K562 (cell line): ENCODE data around the gene ATRNL1. TPM values are rescaled to one million over a fixed set of nuclear protein-coding genes. Genes with fewer than 3 reads are reported as not detected.

Experiments used
- ATAC-seq: fragments of 200-7000 bp; cut with Tn5 transposase; 3 replicates; pipeline ENCODE4 v1.9.1; 2020; ENCODE audit warnings: moderate library complexity
- BruUV-seq: library from RNA; stranded (reverse); fragments of 400-500 nt; replicated peaks from 2 replicates; lab custom pipeline; 2021; lab: Mats Ljungman, UMichigan
- CTCF ChIA-PET: fragments of 300-600 bp; formaldehyde crosslinking; extraction: SDS; loops from one replicate; lab custom pipeline; 2021; ENCODE audit warnings: low intra/inter-chr PET ratio; lab: Yijun Ruan, JAX
- POLR2A ChIA-PET: fragments of 300-600, 350-650 bp; sonication (Branson Sonifier 250); formaldehyde crosslinking; extraction: SDS; loops from one replicate; lab custom pipeline; 2021; ENCODE audit warnings: antibody characterized with exemption, inconsistent platforms; lab: Yijun Ruan, JAX
- DNase-seq, 4 experiments: peaks; one replicate each; pipeline versions ENCODE4 v3.0.0 to v3.0.0-alpha.2; 2011 to 2018; ENCODE audit warnings: low spot score in 3 of 4, mixed read lengths in 3 of 4; ENCODE audit errors: extremely low read depth in 1 of 4
- FAIRE-seq: peaks from 2 replicates; lab custom pipeline; 2011; peaks lifted over from hg19 to GRCh38; lab: Jason Lieb, UNC
- H2AFZ ChIP-seq: 2 replicates; pipeline ENCODE4 v1.6.0; 2011; ENCODE audit warnings: low read depth, low read length, control low read depth, inconsistent platforms
- H3K27ac ChIP-seq: fragments of 200-600 bp; 3 replicates; pipeline ENCODE4 v1.8.0; 2011; ENCODE audit warnings: low read depth, mild to moderate bottlenecking, control low read depth, inconsistent platforms, low read length, moderate library complexity, mixed read lengths; ENCODE audit errors: extremely low read depth
- H3K27me3 ChIP-seq, 2 experiments: fragments of 300-600 bp in 1 of 2; 2 replicates in 1 of 2; 3 replicates in 1 of 2; pipeline versions ENCODE4 v1.6.0 to v1.8.0; 2011; ENCODE audit warnings: inconsistent platforms in 2 of 2, low read length in 2 of 2, mild to moderate bottlenecking in 1 of 2, mixed read lengths in 1 of 2, moderate library complexity in 1 of 2; ENCODE audit not compliant: control insufficient read depth in 2 of 2, insufficient read depth in 2 of 2
- H3K36me3 ChIP-seq: fragments of 300-600 bp; 3 replicates; pipeline ENCODE4 v1.8.0; 2011; ENCODE audit warnings: mild to moderate bottlenecking, low read length, inconsistent platforms; ENCODE audit not compliant: control insufficient read depth, insufficient read depth
- H3K4me1 ChIP-seq, 2 experiments: fragments of 200-600 bp in 1 of 2; replicated peaks in 1 of 2; 2 replicates in 1 of 2; 3 replicates in 1 of 2; pipeline versions ENCODE4 v1.5.1 to v1.8.0; 2011; ENCODE audit warnings: inconsistent platforms in 2 of 2, low read length in 2 of 2, mild to moderate bottlenecking in 1 of 2, mixed read lengths in 1 of 2, moderate library complexity in 1 of 2; ENCODE audit not compliant: control insufficient read depth in 2 of 2, insufficient read depth in 2 of 2
- H3K4me2 ChIP-seq: 2 replicates; pipeline ENCODE4 v1.6.1; 2011; ENCODE audit warnings: low read length, control low read depth, inconsistent platforms, mixed read lengths; ENCODE audit not compliant: insufficient read depth
- H3K4me3 ChIP-seq: fragments of 200-600 bp; sonication (generic), shearing (Covaris generic); 2 replicates; pipeline ENCODE4 v1.5.1; 2016; ENCODE audit warnings: control low read depth, inconsistent platforms
- H3K79me2 ChIP-seq: fragments of 200-600 bp; 3 replicates; pipeline ENCODE4 v1.8.0; 2011; ENCODE audit warnings: low read length, inconsistent platforms; ENCODE audit not compliant: control insufficient read depth, insufficient read depth
- H3K9ac ChIP-seq, 2 experiments: 2 replicates each; pipeline versions ENCODE4 v1.6.0 to v1.6.1; 2011; ENCODE audit warnings: low read depth in 2 of 2, low read length in 2 of 2, control low read depth in 1 of 2, inconsistent platforms in 1 of 2, mild to moderate bottlenecking in 1 of 2, mixed read lengths in 1 of 2; ENCODE audit not compliant: insufficient read depth in 1 of 2
- H3K9me1 ChIP-seq: one replicate; pipeline ENCODE4 v1.6.0; 2011; ENCODE audit warnings: inconsistent platforms, mild to moderate bottlenecking, low read length, moderate library complexity; ENCODE audit not compliant: control insufficient read depth, insufficient read depth
- H3K9me3 ChIP-seq: replicated peaks from 2 replicates; pipeline ENCODE4 v1.5.1; 2011; ENCODE audit warnings: low read depth, low read length, inconsistent platforms; ENCODE audit not compliant: control insufficient read depth, insufficient read depth
- H4K20me1 ChIP-seq: replicated peaks from 2 replicates; pipeline ENCODE4 v1.6.1; 2011; ENCODE audit warnings: low read length, inconsistent platforms, mixed read lengths; ENCODE audit not compliant: control insufficient read depth, insufficient read depth
- ARID3B ChIP-seq: fragments of 250-450 bp; sonication (Bioruptor Pico); IDR thresholded peaks from 2 replicates; pipeline ENCODE4 v1.4.0; 2020; ENCODE audit warnings: borderline replicate concordance
- BCLAF1 ChIP-seq, 2 experiments: fragments of 450-650 bp in 1 of 2; IDR thresholded peaks; 2 replicates each; pipeline ENCODE4 v1.6.1; 2011 to 2017; ENCODE audit warnings: low read depth in 2 of 2, antibody characterized with exemption in 1 of 2, borderline replicate concordance in 1 of 2, low read length in 1 of 2, mild to moderate bottlenecking in 1 of 2, mixed read lengths in 1 of 2; ENCODE audit not compliant: control insufficient read depth in 1 of 2
- BRCA1 ChIP-seq, 2 experiments: fragments of 450-650 bp in 1 of 2; sonication (generic) in 1 of 2; formaldehyde crosslinking in 1 of 2; IDR thresholded peaks; 2 replicates each; pipeline versions ENCODE4 v1.5.0 to v1.6.1; 2017 to 2020; ENCODE audit warnings: mild to moderate bottlenecking in 1 of 2, missing genetic modification reagents in 1 of 2
- HDAC6 ChIP-seq: IDR thresholded peaks from 2 replicates; pipeline ENCODE4 v1.6.1; 2012; ENCODE audit warnings: low read depth, mild to moderate bottlenecking, control low read depth, inconsistent platforms, low read length, moderate library complexity
- MEF2D ChIP-seq: conservative IDR thresholded peaks from 2 replicates; pipeline ENCODE4 v1.6.1; 2016; ENCODE audit warnings: low read depth, missing genetic modification characterization, missing compliant biosample characterization
- PHTF2 ChIP-seq: fragments of 250-450 bp; sonication (Bioruptor Pico); IDR thresholded peaks from 2 replicates; pipeline ENCODE4 v1.5.0; 2021; ENCODE audit warnings: mild to moderate bottlenecking
- SRF ChIP-seq, 2 experiments: fragments of 250-450, 450-650 bp in 1 of 2; sonication (Bioruptor Pico) in 1 of 2; sonication (generic) in 1 of 2; formaldehyde crosslinking; IDR thresholded peaks; 2 replicates each; pipeline versions ENCODE4 v1.5.0 to v1.5.1; 2020 to 2022; ENCODE audit warnings: mild to moderate bottlenecking in 1 of 2, missing genetic modification reagents in 1 of 2
- SRSF3 ChIP-seq: fragments of 200-400 bp; formaldehyde crosslinking; IDR thresholded peaks from 2 replicates; pipeline ENCODE4 v1.6.1; 2016; ENCODE audit warnings: mild to moderate bottlenecking, low read length, moderate library complexity; ENCODE audit not compliant: insufficient read depth
- THAP12 ChIP-seq: fragments of 250-450 bp; sonication (Bioruptor Pico); IDR thresholded peaks from 2 replicates; pipeline ENCODE4 v1.9.0; 2021; ENCODE audit warnings: mild to moderate bottlenecking, inconsistent platforms
- U2AF1 ChIP-seq: fragments of 200-400 bp; formaldehyde crosslinking; optimal IDR thresholded peaks from 2 replicates; pipeline ENCODE3; 2017; ENCODE audit warnings: mild to moderate bottlenecking, low read depth, low read length, moderate library complexity
- ZBTB17 ChIP-seq: fragments of 450-650 bp; formaldehyde crosslinking; IDR thresholded peaks from 2 replicates; pipeline ENCODE4 v1.4.0; 2020; ENCODE audit warnings: mild to moderate bottlenecking
- ZNF57 ChIP-seq: fragments of 450-650 bp; formaldehyde crosslinking; IDR thresholded peaks from 2 replicates; pipeline ENCODE4 v1.4.0; 2020; ENCODE audit warnings: mild to moderate bottlenecking, moderate library complexity
- WGBS: fragments of 100-300 bp; shearing (Covaris generic); methylation state at CpG from one replicate; pipeline ENCODE4 v1.1.6; 2016; ENCODE audit warnings: low coverage, mixed read lengths; ENCODE audit not compliant: insufficient coverage; ENCODE audit errors: missing lambda C conversion rate; 5-methylcytosine and 5-hydroxymethylcytosine counted together
- in situ Hi-C: fragments of 300-500 bp; cut with MboI; formaldehyde crosslinking; loops from 4 replicates; pipeline ENCODE4 v1.15.0; 2018; ENCODE audit warnings: inconsistent platforms, mixed read lengths
- intact Hi-C: fragments of 100-400 bp; cut with micrococcal nuclease; formaldehyde crosslinking; loops from 2 replicates; pipeline ENCODE4 v1.14.2; 2022
- polyA plus RNA-seq, 8 experiments: library from polyadenylated mRNA; depleted of rRNA in 4 of 8; stranded (reverse) in 5 of 8; unstranded in 3 of 8; fragments of >200 nt; fragmentation: Nextera tagmentation in 2 of 8; fragmentation: Illumina TruSeq in 1 of 8; extraction: Ambion mirVana in 2 of 8; extraction: Trizol in 1 of 8; gene quantifications; 2 replicates each; pipeline versions ENCODE4 v1.2.1 to v1.2.3, GENCODE V29; 2011 to 2014; ENCODE audit warnings: inconsistent platforms in 1 of 8, missing spikeins in 1 of 8
- total RNA-seq, 7 experiments: library from RNA; depleted of rRNA in 6 of 7; stranded (reverse); fragments of >200 nt in 6 of 7; fragmentation: Illumina TruSeq in 2 of 7; extraction: Trizol in 2 of 7; gene quantifications; 2 replicates each; pipeline versions ENCODE4 v1.2.1 to v1.2.3, GENCODE V29; 2011 to 2021; ENCODE audit warnings: low replicate concordance in 1 of 7

ATRNL1 gene
- total and polyA plus RNA-seq, 9 of the 15 experiments (the other 6 are each of a cell fraction or from before 2014, with no cell fraction given), result 0.18 TPM; not detected in 8

- no peak for TF ChIP-seq ZNF57 (CRISPR knock-in tag)
- TF ChIP-seq, all 486 proteins: peak for 0
Measured at GRCh38 chr10:115503546-115503945, 410.4 kb downstream of the ATRNL1 start (continued).

GRCh38 chr10:115514895-115515294, 421.7 kb downstream of the ATRNL1 start:
- ChIA-PET CTCF (no interaction called here), POLR2A (no interaction called here)
- WGBS, result 0% methylated on average over 2 of the region's 2 CpGs
- Histone ChIP-seq H3K9me3 (no peaks in the 10 kb centered on the region), H3K4me3 (no peak overlapping the region), H3K4me2 (no peak overlapping the region), H2AFZ (no peak overlapping the region), H3K9ac (no peak overlapping the region), H3K27me3 (no peaks in the 10 kb centered on the region), H3K36me3 (no peaks in the 10 kb centered on the region), H4K20me1 (no peaks in the 10 kb centered on the region), H3K4me1 (no peaks in the 10 kb centered on the region), H3K79me2 (no peaks in the 10 kb centered on the region), H3K9me1 (no peaks in the 10 kb centered on the region), H3K27ac (no peak overlapping the region)
- ATAC-seq (no peak), DNase-seq (no peak), FAIRE-seq (no peak)
- TF ChIP-seq THAP12 (CRISPR knock-in tag), result no peak
- TF ChIP-seq BCLAF1 (IDR thresholded peaks at IDR 0.05; ENCODE audit: borderline replicate concordance in 1 of 2, control insufficient read depth in 1 of 2, low read depth in 2 of 2, low read length in 1 of 2), result no peak
- TF ChIP-seq MEF2D (tag), result no peak
- TF ChIP-seq U2AF1, result no peak
- no peak for TF ChIP-seq SRF (CRISPR knock-in tag; IDR thresholded peaks at IDR 0.05)
- no peak for TF ChIP-seq BRCA1 (IDR thresholded peaks at IDR 0.05)
- no peak for TF ChIP-seq BRCA1 (CRISPR knock-in tag; IDR thresholded peaks at IDR 0.05)
- TF ChIP-seq PHTF2, result no peak
- no peak for TF ChIP-seq ZBTB17
- no peak for TF ChIP-seq HDAC6
- TF ChIP-seq ARID3B, result no peak
- no peak for TF ChIP-seq SRSF3
- BruUV-seq, result no TSS peak
- intact Hi-C loops, result no loop called here
- in situ Hi-C loops, result no loop called here
